GM21737 (cell line): ENCODE measurements around the gene SPATA31D3.
"Not testable (repeated sequence)": the region's sequence is repeated elsewhere in the genome, so short reads cannot be mapped to it uniquely, and the experiment has no call there.

Experiments used
- ATAC-seq: cut with Tn5 transposase; IDR thresholded peaks from one replicate; pipeline ENCODE4 v1.9.1; 2021; ENCODE audit warnings: mild to moderate bottlenecking, moderate library complexity; ENCODE audit not compliant: unreplicated experiment

Gene SPATA31D3

GRCh38 chr9:81943393-81943792 is at the start of gene SPATA31D3:
SPATA31D3 (plus strand) TSS chr9:81943500; CDS start chr9:81943586, 86 bp downstream.
- ATAC-seq, result not testable (repeated sequence)

GRCh38 chr9:81893929-81894328 is 49.4 kb upstream of the SPATA31D3 start:
- ATAC-seq, result no peak

GRCh38 chr9:81894891-81895290 is 48.4 kb upstream of the SPATA31D3 start:
- ATAC-seq, result no peak

- ATAC-seq, result no peak
These were observed 47.2 kb upstream of the SPATA31D3 start for GRCh38 chr9:81896070-81896469.

GRCh38 chr9:81898851-81899250 is 44.4 kb upstream of the SPATA31D3 start:
- no peak for ATAC-seq

GRCh38 chr9:81902196-81902595 is 41.1 kb upstream of the SPATA31D3 start:
- ATAC-seq, result no peak

GRCh38 chr9:81902626-81903025 is 40.7 kb upstream of the SPATA31D3 start:
- no peak for ATAC-seq

GRCh38 chr9:81906671-81907070 is 36.6 kb upstream of the SPATA31D3 start:
- ATAC-seq, result no peak

- no peak for ATAC-seq
These were observed 31.2 kb upstream of the SPATA31D3 start for GRCh38 chr9:81912135-81912534.

- ATAC-seq, result no peak
These were observed 27.3 kb upstream of the SPATA31D3 start for GRCh38 chr9:81915801-81916505.

GRCh38 chr9:81918507-81918906 is 24.8 kb upstream of the SPATA31D3 start:
- not testable (repeated sequence) for ATAC-seq

- ATAC-seq, result not testable (repeated sequence)
These were observed 15.0 kb upstream of the SPATA31D3 start, which contains the start of gene SPATA31D4 for GRCh38 chr9:81928305-81928704. SPATA31D4 (plus strand) TSS chr9:81928428; CDS start chr9:81928514, 86 bp downstream.

GRCh38 chr9:81930147-81930546 is 13.2 kb upstream of the SPATA31D3 start:
- ATAC-seq, result not testable (repeated sequence)

- not testable (repeated sequence) for ATAC-seq
These were observed 9.8 kb upstream of the SPATA31D3 start for GRCh38 chr9:81933547-81933946.

- not testable (repeated sequence) for ATAC-seq
These were observed 5.3 kb downstream of the SPATA31D3 start for GRCh38 chr9:81948650-81949049.

- ATAC-seq, result no peak
These were observed 9.8 kb downstream of the SPATA31D3 start for GRCh38 chr9:81953096-81953495.

GRCh38 chr9:81955625-81956024 is 12.3 kb downstream of the SPATA31D3 start:
- no peak for ATAC-seq

GRCh38 chr9:81964218-81965171 is 21.2 kb downstream of the SPATA31D3 start:
- no peak for ATAC-seq

- no peak for ATAC-seq
These were observed 24.7 kb downstream of the SPATA31D3 start for GRCh38 chr9:81968026-81968425.

GRCh38 chr9:81969971-81970370 is 26.7 kb downstream of the SPATA31D3 start:
- no peak for ATAC-seq

- no peak for ATAC-seq
These were observed 28.4 kb downstream of the SPATA31D3 start for GRCh38 chr9:81971727-81972126.

- ATAC-seq, result no peak
These were observed 31.5 kb downstream of the SPATA31D3 start for GRCh38 chr9:81974764-81975163.
